SK-N-SH (cell line): ENCODE data around the gene ST7.

Experiments used
- NRF1 ChIP-seq: IDR thresholded peaks from 2 replicates; pipeline ENCODE4 v1.6.1; 2012; ENCODE audit warnings: low read depth, mild to moderate bottlenecking, low read length
- TEAD4 ChIP-seq: IDR thresholded peaks from 2 replicates; pipeline ENCODE4 v1.4.0; 2012; ENCODE audit warnings: mild to moderate bottlenecking, borderline replicate concordance; ENCODE audit not compliant: insufficient read depth
- YY1 ChIP-seq: IDR thresholded peaks from 2 replicates; pipeline ENCODE4 v1.4.0; 2012; ENCODE audit warnings: low read depth, mild to moderate bottlenecking
- TF ChIP-seq, protein P1 (sequence below): fragments of 200-600 bp; sonication (generic); IDR thresholded peaks from 2 replicates; pipeline ENCODE4 v1.6.1; 2017; ENCODE audit warnings: antibody characterized with exemption, mild to moderate bottlenecking, moderate library complexity
- TF ChIP-seq, protein P2 (sequence below): IDR thresholded peaks from 2 replicates; pipeline ENCODE4; 2012
- TF ChIP-seq, protein P3 (sequence below): IDR thresholded peaks from 2 replicates; pipeline ENCODE4 v1.4.0; 2012; ENCODE audit warnings: low read depth

DNA sequence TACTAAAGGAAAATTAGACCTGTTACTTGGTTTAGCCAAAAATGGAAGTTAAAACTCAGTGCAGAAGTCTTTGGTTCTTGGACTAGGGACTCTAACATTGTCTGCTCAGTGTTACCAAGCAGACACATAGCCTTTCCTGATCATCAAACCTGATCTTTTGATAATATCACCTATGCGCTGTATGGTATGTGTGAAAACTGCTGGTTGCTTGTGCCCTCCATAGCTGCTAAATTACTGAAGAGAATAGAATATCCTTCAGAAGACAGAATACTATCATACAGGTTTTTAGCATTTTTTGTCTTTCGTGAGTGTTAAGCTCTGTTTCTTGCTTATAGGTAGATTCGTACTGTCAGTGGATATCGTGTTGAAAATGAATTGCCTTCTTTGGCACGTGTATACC is 68.7 kb downstream of the ST7 start:
- TF ChIP-seq, protein P1, sequence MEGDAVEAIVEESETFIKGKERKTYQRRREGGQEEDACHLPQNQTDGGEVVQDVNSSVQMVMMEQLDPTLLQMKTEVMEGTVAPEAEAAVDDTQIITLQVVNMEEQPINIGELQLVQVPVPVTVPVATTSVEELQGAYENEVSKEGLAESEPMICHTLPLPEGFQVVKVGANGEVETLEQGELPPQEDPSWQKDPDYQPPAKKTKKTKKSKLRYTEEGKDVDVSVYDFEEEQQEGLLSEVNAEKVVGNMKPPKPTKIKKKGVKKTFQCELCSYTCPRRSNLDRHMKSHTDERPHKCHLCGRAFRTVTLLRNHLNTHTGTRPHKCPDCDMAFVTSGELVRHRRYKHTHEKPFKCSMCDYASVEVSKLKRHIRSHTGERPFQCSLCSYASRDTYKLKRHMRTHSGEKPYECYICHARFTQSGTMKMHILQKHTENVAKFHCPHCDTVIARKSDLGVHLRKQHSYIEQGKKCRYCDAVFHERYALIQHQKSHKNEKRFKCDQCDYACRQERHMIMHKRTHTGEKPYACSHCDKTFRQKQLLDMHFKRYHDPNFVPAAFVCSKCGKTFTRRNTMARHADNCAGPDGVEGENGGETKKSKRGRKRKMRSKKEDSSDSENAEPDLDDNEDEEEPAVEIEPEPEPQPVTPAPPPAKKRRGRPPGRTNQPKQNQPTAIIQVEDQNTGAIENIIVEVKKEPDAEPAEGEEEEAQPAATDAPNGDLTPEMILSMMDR = no peak
- TF ChIP-seq, protein P2, sequence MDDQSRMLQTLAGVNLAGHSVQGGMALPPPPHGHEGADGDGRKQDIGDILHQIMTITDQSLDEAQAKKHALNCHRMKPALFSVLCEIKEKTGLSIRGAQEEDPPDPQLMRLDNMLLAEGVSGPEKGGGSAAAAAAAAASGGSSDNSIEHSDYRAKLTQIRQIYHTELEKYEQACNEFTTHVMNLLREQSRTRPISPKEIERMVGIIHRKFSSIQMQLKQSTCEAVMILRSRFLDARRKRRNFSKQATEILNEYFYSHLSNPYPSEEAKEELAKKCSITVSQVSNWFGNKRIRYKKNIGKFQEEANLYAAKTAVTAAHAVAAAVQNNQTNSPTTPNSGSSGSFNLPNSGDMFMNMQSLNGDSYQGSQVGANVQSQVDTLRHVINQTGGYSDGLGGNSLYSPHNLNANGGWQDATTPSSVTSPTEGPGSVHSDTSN = no peak
- TF ChIP-seq YY1 = no peak
- TF ChIP-seq, protein P3, sequence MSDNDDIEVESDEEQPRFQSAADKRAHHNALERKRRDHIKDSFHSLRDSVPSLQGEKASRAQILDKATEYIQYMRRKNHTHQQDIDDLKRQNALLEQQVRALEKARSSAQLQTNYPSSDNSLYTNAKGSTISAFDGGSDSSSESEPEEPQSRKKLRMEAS = no peak
- no peak for TF ChIP-seq TEAD4
- no peak for TF ChIP-seq NRF1
